A673 (cell line): ENCODE data around the gene TNFRSF13B. TPM values are rescaled to one million over a fixed set of nuclear protein-coding genes. Genes with fewer than 3 reads are reported as not detected.

Experiments
- BruUV-seq: library from RNA; stranded (reverse); fragments of 400-500 nt; replicated peaks from 2 replicates; lab custom pipeline; 2021; lab: Mats Ljungman, UMichigan
- CTCF ChIA-PET: fragments of 300-600 bp; sonication (Branson Sonifier 250); formaldehyde crosslinking; loops from one replicate; lab custom pipeline; 2022; ENCODE audit warnings: antibody characterized with exemption; lab: Charles Lee
- POLR2A ChIA-PET: fragments of 300-600 bp; sonication (Branson Sonifier 250); formaldehyde crosslinking; loops from one replicate; lab custom pipeline; 2022; ENCODE audit warnings: antibody characterized with exemption; ENCODE audit not compliant: low non-redundant PET; lab: Charles Lee
- DNase-seq: peaks from one replicate; pipeline ENCODE4 v3.0.0-alpha.2; 2015; ENCODE audit warnings: low spot score
- H3K27ac ChIP-seq: fragments of 200-600 bp; sonication (generic); 2 replicates; pipeline ENCODE4 v1.5.1; 2016; ENCODE audit warnings: mixed run types, low read depth, mild to moderate bottlenecking, mixed read lengths, antibody characterized with exemption, low read length; ENCODE audit not compliant: poor library complexity, severe bottlenecking
- H3K27me3 ChIP-seq: fragments of 200-600 bp; sonication (generic); replicated peaks from 2 replicates; pipeline ENCODE4 v1.6.1; 2017; ENCODE audit warnings: mixed run types, low read depth, mild to moderate bottlenecking, mixed read lengths, antibody characterized with exemption, low read length; ENCODE audit not compliant: insufficient read depth, poor library complexity
- H3K36me3 ChIP-seq: fragments of 200-600 bp; sonication (generic); 2 replicates; pipeline ENCODE4 v1.6.1; 2016; ENCODE audit warnings: mixed run types, mild to moderate bottlenecking, mixed read lengths, antibody characterized with exemption, low read length; ENCODE audit not compliant: insufficient read depth, poor library complexity, severe bottlenecking
- H3K4me1 ChIP-seq: fragments of 200-600 bp; sonication (generic); 2 replicates; pipeline ENCODE4 v1.6.1; 2017; ENCODE audit warnings: mixed run types, mild to moderate bottlenecking, mixed read lengths, antibody characterized with exemption, low read length; ENCODE audit not compliant: insufficient read depth, poor library complexity, severe bottlenecking
- H3K4me3 ChIP-seq: fragments of 200-600 bp; sonication (generic); 2 replicates; pipeline ENCODE4 v1.5.1; 2016; ENCODE audit warnings: low read depth, mixed run types, mild to moderate bottlenecking, mixed read lengths, low read length; ENCODE audit not compliant: poor library complexity, severe bottlenecking
- H3K9me3 ChIP-seq: fragments of 200-600 bp; sonication (generic); 2 replicates; pipeline ENCODE4 v1.6.1; 2016; ENCODE audit warnings: mixed run types, low read depth, mild to moderate bottlenecking, mixed read lengths, antibody characterized with exemption, low read length; ENCODE audit not compliant: poor library complexity, severe bottlenecking
- CTCF ChIP-seq: fragments of 300-800, 200-600 bp; sonication (generic); conservative IDR thresholded peaks from 2 replicates; pipeline ENCODE4 v1.5.1; 2017; ENCODE audit warnings: low read depth, mild to moderate bottlenecking, antibody characterized with exemption, low read length, moderate library complexity, mixed read lengths
- EZH2 ChIP-seq: fragments of 200-600 bp; sonication (generic); IDR thresholded peaks from 2 replicates; pipeline ENCODE4 v1.6.1; 2017; ENCODE audit warnings: borderline replicate concordance, low read depth, mild to moderate bottlenecking, mixed read lengths, antibody characterized with exemption, low read length; ENCODE audit not compliant: poor library complexity, severe bottlenecking
- intact Hi-C: fragments of 100-400 bp; cut with micrococcal nuclease; formaldehyde crosslinking; loops from one replicate; pipeline ENCODE4 v1.10.0; 2022; ENCODE audit not compliant: unreplicated experiment
- total RNA-seq: library from RNA; stranded (reverse); gene quantifications from 2 replicates; pipeline ENCODE4 v1.2.3, GENCODE V29; 2021

Gene TNFRSF13B
- total RNA-seq, 1 experiment from 2014 or later, result not detected

DNA sequence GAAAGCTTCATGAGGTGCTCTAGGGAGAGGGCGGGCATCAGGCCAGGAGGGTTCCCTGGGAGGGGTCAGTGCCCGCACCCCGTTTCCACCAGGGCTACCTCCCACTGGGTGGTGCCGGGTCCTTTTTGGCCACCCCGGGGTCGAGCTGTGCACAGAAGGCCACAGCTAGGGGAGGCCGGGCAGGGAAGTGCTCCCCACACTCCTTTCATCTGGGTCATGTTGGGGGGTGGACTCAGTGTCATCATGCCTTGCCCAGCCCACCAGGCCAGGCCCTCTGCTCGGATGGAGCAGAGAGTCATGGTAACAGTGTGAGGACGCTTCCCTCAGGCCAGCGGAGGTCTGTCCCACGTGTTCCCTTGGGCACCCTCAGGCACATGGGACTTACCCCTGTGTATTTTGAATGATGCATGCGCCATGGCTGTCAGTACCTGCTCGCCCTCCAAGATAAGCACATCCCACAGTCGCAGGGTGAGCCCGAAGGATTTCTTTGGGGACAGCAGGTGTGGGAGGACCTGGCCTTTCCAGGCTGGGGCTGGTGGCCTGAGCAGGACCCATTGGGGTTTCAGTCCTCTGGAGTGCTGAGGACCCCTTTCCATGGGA, 46.4 kb downstream of the TNFRSF13B start:
- ChIA-PET CTCF (no interaction called here), POLR2A (no interaction called here)
- no TSS peak for BruUV-seq
- H3K27me3 ChIP-seq, result no peaks in the 10 kb centered on the region
- TF ChIP-seq EZH2 (no peak), CTCF (no peak)
- DNase-seq, result no peak
- H3K27ac ChIP-seq, result no peak overlapping the region
- H3K36me3 ChIP-seq, result no peaks in the 10 kb centered on the region
- no peaks in the 10 kb centered on the region for H3K4me1 ChIP-seq
- no peak overlapping the region for H3K4me3 ChIP-seq
- intact Hi-C loops, result no loop called here
- no peaks in the 10 kb centered on the region for H3K9me3 ChIP-seq

- BruUV-seq, result no TSS peak
- no peaks in the 10 kb centered on the region for H3K9me3 ChIP-seq
- intact Hi-C loops, result no loop called here
- no peaks in the 10 kb centered on the region for H3K36me3 ChIP-seq
- POLR2A ChIA-PET, result no interaction called here
- no peak overlapping the region for H3K27ac ChIP-seq
- no peak overlapping the region for H3K4me3 ChIP-seq
- no peaks in the 10 kb centered on the region for H3K4me1 ChIP-seq
- CTCF ChIA-PET, result no interaction called here
- no peaks in the 10 kb centered on the region for H3K27me3 ChIP-seq
- no peak for TF ChIP-seq EZH2
- no peak for TF ChIP-seq CTCF
- no peak for DNase-seq
Observed at GRCh38 chr17:16924696-16925440, 47.0 kb downstream of the TNFRSF13B start.

GRCh38 chr17:16923904-16924695, 47.8 kb downstream of the TNFRSF13B start:
- Histone ChIP-seq H3K4me3 (no peak overlapping the region), H3K4me1 (no peaks in the 10 kb centered on the region), H3K9me3 (no peaks in the 10 kb centered on the region), H3K27me3 (no peaks in the 10 kb centered on the region), H3K36me3 (no peaks in the 10 kb centered on the region), H3K27ac (no peak overlapping the region)
- intact Hi-C loops, result loop anchor here (2.0 kb wide), 1 partner anchor 67 kb away; no protein-coding TSS in a partner anchor
- ChIA-PET CTCF (no interaction called here), POLR2A (no interaction called here)
- no peak for DNase-seq
- TF ChIP-seq CTCF (no peak), EZH2 (no peak)
- no TSS peak for BruUV-seq
